ENCODE results near the gene GRN. TPM values are rescaled to one million over a fixed set of nuclear protein-coding genes. Genes with fewer than 3 reads are reported as not detected.
"Not testable (repeated sequence)": the region's sequence is repeated elsewhere in the genome, so short reads cannot be mapped to it uniquely, and the experiment has no call there.

GRN gene
- total and polyA plus RNA-seq, 9 of the 15 experiments (the other 6 are each of a cell fraction or from before 2014, with no cell fraction given) = 5.4 to 75.3 (median 20.7) TPM

DNA sequence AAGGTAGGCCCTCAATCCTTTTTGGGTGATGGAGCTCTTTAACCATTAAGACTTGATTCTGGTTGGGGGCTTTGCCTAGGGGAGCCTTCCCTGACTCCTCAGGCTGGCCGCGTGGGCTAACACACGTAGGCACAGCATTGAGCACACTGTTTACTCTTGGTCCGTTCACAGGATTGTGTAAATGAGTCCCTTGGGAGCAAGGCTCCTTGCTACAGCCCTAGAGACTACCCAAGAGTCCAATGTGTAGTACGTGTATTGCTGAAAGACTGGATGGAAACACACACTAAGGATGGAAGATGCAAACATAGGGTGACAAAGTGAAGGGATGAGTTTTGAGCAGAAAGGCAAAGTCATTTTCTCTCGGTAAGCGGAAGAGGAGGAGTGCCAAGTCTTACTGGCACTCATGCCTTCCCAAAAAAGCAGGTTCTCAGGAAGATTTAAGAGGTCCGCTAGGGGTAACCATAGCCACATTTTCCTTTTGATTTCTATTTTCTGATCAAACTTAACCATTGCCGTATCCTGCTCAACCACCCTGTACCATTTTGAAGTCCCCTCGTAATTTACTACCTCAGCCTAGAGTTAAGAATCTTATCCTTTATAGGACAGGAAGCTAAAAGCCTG lies 45.3 kb downstream of the GRN start (continued):
- TF ChIP-seq, protein P1, sequence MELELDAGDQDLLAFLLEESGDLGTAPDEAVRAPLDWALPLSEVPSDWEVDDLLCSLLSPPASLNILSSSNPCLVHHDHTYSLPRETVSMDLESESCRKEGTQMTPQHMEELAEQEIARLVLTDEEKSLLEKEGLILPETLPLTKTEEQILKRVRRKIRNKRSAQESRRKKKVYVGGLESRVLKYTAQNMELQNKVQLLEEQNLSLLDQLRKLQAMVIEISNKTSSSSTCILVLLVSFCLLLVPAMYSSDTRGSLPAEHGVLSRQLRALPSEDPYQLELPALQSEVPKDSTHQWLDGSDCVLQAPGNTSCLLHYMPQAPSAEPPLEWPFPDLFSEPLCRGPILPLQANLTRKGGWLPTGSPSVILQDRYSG (tag; conservative IDR thresholded peaks at IDR 0.05; ENCODE audit: low read depth) = 0 out of 2 replicates have a peak, but pooled peaks have one; percentile 8
- TF ChIP-seq GABPA (tag; conservative IDR thresholded peaks at IDR 0.05; ENCODE audit: low read depth) = peak; percentile 27; the same call in 1 of the 2 replicates

DNA sequence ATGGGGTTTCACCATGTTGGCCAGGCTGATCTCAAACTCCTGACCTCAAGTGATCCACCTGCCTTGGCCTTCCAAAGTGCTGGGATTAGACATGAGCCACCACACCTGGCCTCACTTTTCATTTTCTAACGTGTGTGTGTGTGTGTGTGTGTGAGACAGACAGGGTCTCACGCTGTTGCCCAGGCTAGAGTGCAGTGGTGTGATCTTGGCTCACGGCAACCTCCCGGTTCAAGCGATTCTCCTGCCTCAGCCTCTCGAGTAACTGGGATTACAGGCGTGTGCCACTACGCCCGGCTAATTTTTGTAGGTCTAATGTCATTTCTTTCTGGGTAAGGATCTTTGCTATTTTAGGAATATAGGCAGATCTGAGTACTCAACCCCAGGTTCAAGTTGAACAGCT lies 49.0 kb downstream of the GRN start:
- in situ Hi-C loops (cut with MboI); H2AFZ ChIP-seq (ENCODE audit: low read depth, low read length); BruUV-seq (replicated peaks); intact Hi-C loops (cut with micrococcal nuclease); H3K27me3 ChIP-seq (ENCODE audit: control insufficient read depth in 2 of 2, insufficient read depth in 2 of 2, low read length in 2 of 2); H3K4me3 ChIP-seq; ATAC-seq; CTCF ChIA-PET (ENCODE audit: low intra/inter-chr PET ratio); H3K4me2 ChIP-seq (ENCODE audit: insufficient read depth, low read length); H3K27ac ChIP-seq (ENCODE audit: extremely low read depth, low read depth, low read length); H3K9me3 ChIP-seq (replicated peaks; ENCODE audit: control insufficient read depth, insufficient read depth, low read depth, low read length); H3K79me2 ChIP-seq (ENCODE audit: control insufficient read depth, insufficient read depth, low read length); H3K9ac ChIP-seq (ENCODE audit: insufficient read depth in 1 of 2, low read depth in 2 of 2, low read length in 2 of 2); DNase-seq (ENCODE audit: extremely low read depth in 1 of 4, low spot score in 3 of 4); H4K20me1 ChIP-seq (replicated peaks; ENCODE audit: control insufficient read depth, insufficient read depth, low read length); FAIRE-seq; H3K9me1 ChIP-seq (ENCODE audit: control insufficient read depth, insufficient read depth, low read length): not testable (repeated sequence)
- WGBS (ENCODE audit: insufficient coverage, low coverage, missing lambda C conversion rate) = 74% methylated on average over 9 of the region's 9 CpGs
- POLR2A ChIA-PET = interaction anchor here (1.1 kb wide), 1 partner anchor 8 kb away, joined by 3 read pairs; no protein-coding TSS in a partner anchor
- Histone ChIP-seq H3K4me1 (replicated peaks in 1 of 2; ENCODE audit: control insufficient read depth in 2 of 2, insufficient read depth in 2 of 2, low read length in 2 of 2) (peaks cover 21 to 41% of the 10 kb centered on the region in 2 experiments), H3K36me3 (ENCODE audit: control insufficient read depth, insufficient read depth, low read length) (peaks cover 17% of the 10 kb centered on the region; the same call in 1 of the 3 replicates)
- TF ChIP-seq, protein P2, sequence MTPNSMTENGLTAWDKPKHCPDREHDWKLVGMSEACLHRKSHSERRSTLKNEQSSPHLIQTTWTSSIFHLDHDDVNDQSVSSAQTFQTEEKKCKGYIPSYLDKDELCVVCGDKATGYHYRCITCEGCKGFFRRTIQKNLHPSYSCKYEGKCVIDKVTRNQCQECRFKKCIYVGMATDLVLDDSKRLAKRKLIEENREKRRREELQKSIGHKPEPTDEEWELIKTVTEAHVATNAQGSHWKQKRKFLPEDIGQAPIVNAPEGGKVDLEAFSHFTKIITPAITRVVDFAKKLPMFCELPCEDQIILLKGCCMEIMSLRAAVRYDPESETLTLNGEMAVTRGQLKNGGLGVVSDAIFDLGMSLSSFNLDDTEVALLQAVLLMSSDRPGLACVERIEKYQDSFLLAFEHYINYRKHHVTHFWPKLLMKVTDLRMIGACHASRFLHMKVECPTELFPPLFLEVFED (CRISPR knock-in tag; conservative IDR thresholded peaks at IDR 0.05) = peak; percentile 71; the same call in 1 of the 2 replicates
- TF ChIP-seq GTF2E2 (tag; IDR thresholded peaks at IDR 0.05) = 0 out of 2 replicates have a peak, but pooled peaks have one; percentile 6

All from K562 (cell line).